H1 (cell line): ENCODE data around the gene CYLD. TPM values are rescaled to one million over a fixed set of nuclear protein-coding genes. Genes with fewer than 3 reads are reported as not detected.

Experiments used
- CTCF ChIA-PET: fragments of 300-600 bp; sonication (Branson Sonifier 250); formaldehyde crosslinking; loops from one replicate; lab custom pipeline; 2021; ENCODE audit not compliant: partially characterized antibody; lab: Charles Lee
- POLR2A ChIA-PET: fragments of 300-600 bp; sonication (Branson Sonifier 250); formaldehyde crosslinking; loops from one replicate; lab custom pipeline; 2021; ENCODE audit warnings: inconsistent platforms; ENCODE audit not compliant: partially characterized antibody; lab: Charles Lee
- DNase-seq, 2 experiments: peaks; one replicate each; pipeline versions ENCODE4 v3.0.0 to v3.0.0-alpha.2; 2010 to 2022; ENCODE audit warnings: low spot score in 2 of 2, low read depth in 1 of 2, mixed read lengths in 1 of 2
- FAIRE-seq: peaks from 2 replicates; lab custom pipeline; 2011; peaks lifted over from hg19 to GRCh38; lab: Jason Lieb, UNC
- H2AFZ ChIP-seq: 2 replicates; pipeline ENCODE4 v1.8.1; 2012; ENCODE audit warnings: low read length, inconsistent platforms
- H2AK5ac ChIP-seq: 2 replicates; pipeline ENCODE4 v1.6.1; 2013; ENCODE audit warnings: low read depth, low read length
- H2BK120ac ChIP-seq: replicated peaks from 2 replicates; pipeline ENCODE3; 2013; ENCODE audit warnings: low read depth, low read length, inconsistent platforms
- H2BK12ac ChIP-seq: 2 replicates; pipeline ENCODE4 v1.6.1; 2013; ENCODE audit warnings: low read depth, low read length
- H2BK15ac ChIP-seq: 2 replicates; pipeline ENCODE4 v1.6.1; 2013; ENCODE audit warnings: low read length
- H2BK20ac ChIP-seq: 2 replicates; pipeline ENCODE4 v1.6.1; 2013; ENCODE audit warnings: low read length
- H2BK5ac ChIP-seq: 2 replicates; pipeline ENCODE4 v1.6.1; 2013; ENCODE audit warnings: low read depth, low read length
- H3K14ac ChIP-seq: 2 replicates; pipeline ENCODE4 v1.6.1; 2013; ENCODE audit warnings: inconsistent platforms; ENCODE audit not compliant: insufficient read length
- H3K18ac ChIP-seq: 2 replicates; pipeline ENCODE4 v1.6.1; 2013; ENCODE audit warnings: low read length; ENCODE audit errors: extremely low read depth
- H3K23ac ChIP-seq: 2 replicates; pipeline ENCODE4 v1.6.1; 2013; ENCODE audit warnings: inconsistent platforms; ENCODE audit not compliant: insufficient read length
- H3K23me2 ChIP-seq: 2 replicates; pipeline ENCODE4 v1.6.1; 2013; ENCODE audit warnings: low read depth, low read length
- H3K27ac ChIP-seq: 2 replicates; pipeline ENCODE4 v1.6.1; 2011; ENCODE audit warnings: low read depth, low read length, inconsistent platforms
- H3K27me3 ChIP-seq, 4 experiments: replicated peaks in 1 of 4; 1 replicate in 1 of 4; 2 replicates in 3 of 4; pipeline versions ENCODE4 v1.6.1 to v1.8.1; 2011 to 2013; ENCODE audit warnings: low read length in 3 of 4, mild to moderate bottlenecking in 3 of 4, inconsistent platforms in 2 of 4, mixed read lengths in 2 of 4, moderate library complexity in 1 of 4; ENCODE audit not compliant: control insufficient read depth in 3 of 4, insufficient read depth in 3 of 4; ENCODE audit errors: extremely low read depth in 1 of 4
- H3K36me3 ChIP-seq, 4 experiments: 2 replicates each; pipeline versions ENCODE4 v1.6.1 to v1.8.1; 2011 to 2013; ENCODE audit warnings: mild to moderate bottlenecking in 4 of 4, low read length in 3 of 4, moderate library complexity in 2 of 4, control low read depth in 1 of 4, inconsistent platforms in 1 of 4; ENCODE audit not compliant: insufficient read depth in 4 of 4, control insufficient read depth in 2 of 4
- H3K4ac ChIP-seq: replicated peaks from 2 replicates; pipeline ENCODE3; 2013; ENCODE audit warnings: low read length, low read depth, mixed read lengths, inconsistent platforms; ENCODE audit not compliant: insufficient read length
- H3K4me1 ChIP-seq, 4 experiments: replicated peaks in 1 of 4; 1 replicate in 1 of 4; 2 replicates in 3 of 4; pipeline versions ENCODE4 v1.6.1 to v1.8.1; 2011 to 2013; ENCODE audit warnings: low read length in 3 of 4, inconsistent platforms in 2 of 4, mixed read lengths in 1 of 4; ENCODE audit not compliant: insufficient read depth in 4 of 4, control insufficient read depth in 3 of 4
- H3K4me2 ChIP-seq, 2 experiments: 2 replicates each; pipeline versions ENCODE4 v1.6.1 to v1.8.1; 2011 to 2013; ENCODE audit warnings: low read depth in 2 of 2, low read length in 2 of 2, control low read depth in 1 of 2, inconsistent platforms in 1 of 2, mild to moderate bottlenecking in 1 of 2; ENCODE audit not compliant: insufficient read depth in 1 of 2
- H3K4me3 ChIP-seq, 4 experiments: fragments of 200-600, 300-600 bp in 1 of 4; sonication (generic), shearing (Covaris generic), sonication (Bioruptor Twin) in 1 of 4; 2 replicates each; pipeline versions ENCODE4 v1.5.1 to v1.8.1; 2011 to 2016; ENCODE audit warnings: low read length in 4 of 4, low read depth in 3 of 4, control low read depth in 2 of 4, inconsistent platforms in 2 of 4, mild to moderate bottlenecking in 2 of 4, mixed read lengths in 1 of 4, moderate library complexity in 1 of 4; ENCODE audit not compliant: insufficient read depth in 2 of 4; ENCODE audit errors: extremely low read depth in 1 of 4
- H3K56ac ChIP-seq: replicated peaks from 2 replicates; pipeline ENCODE3; 2013; ENCODE audit warnings: low read depth, mild to moderate bottlenecking, mixed read lengths, low read length, inconsistent platforms; ENCODE audit not compliant: insufficient read length
- H3K79me1 ChIP-seq: 2 replicates; pipeline ENCODE4 v1.6.1; 2013; ENCODE audit warnings: low read depth, low read length, control low read depth
- H3K79me2 ChIP-seq, 2 experiments: 2 replicates each; pipeline versions ENCODE4 v1.6.1 to v1.8.1; 2012 to 2013; ENCODE audit warnings: low read length in 2 of 2, mild to moderate bottlenecking in 2 of 2, inconsistent platforms in 1 of 2; ENCODE audit not compliant: insufficient read depth in 2 of 2, control insufficient read depth in 1 of 2
- H3K9ac ChIP-seq, 4 experiments: replicated peaks in 1 of 4; 1 replicate in 1 of 4; 2 replicates in 3 of 4; pipeline versions ENCODE4 v1.6.1 to v1.8.1; 2011 to 2013; ENCODE audit warnings: low read depth in 3 of 4, low read length in 3 of 4, control low read depth in 2 of 4, mild to moderate bottlenecking in 2 of 4, moderate library complexity in 2 of 4, inconsistent platforms in 1 of 4; ENCODE audit errors: extremely low read depth in 1 of 4
- H3K9me3 ChIP-seq, 2 experiments: 2 replicates each; pipeline versions ENCODE4 v1.6.1 to v1.8.1; 2012 to 2013; ENCODE audit warnings: mild to moderate bottlenecking in 2 of 2, moderate library complexity in 2 of 2, control low read depth in 1 of 2, inconsistent platforms in 1 of 2, low read depth in 1 of 2, low read length in 1 of 2, mixed read lengths in 1 of 2; ENCODE audit not compliant: insufficient read depth in 2 of 2
- H4K20me1 ChIP-seq, 2 experiments: replicated peaks in 1 of 2; 2 replicates each; pipeline versions ENCODE3 to v1.8.1; 2011 to 2013; ENCODE audit warnings: inconsistent platforms in 2 of 2, low read length in 2 of 2, mild to moderate bottlenecking in 1 of 2; ENCODE audit not compliant: insufficient read depth in 2 of 2, control insufficient read depth in 1 of 2
- H4K5ac ChIP-seq: 2 replicates; pipeline ENCODE4 v1.6.1; 2013; ENCODE audit warnings: low read length, low read depth, mixed read lengths, inconsistent platforms; ENCODE audit not compliant: insufficient read length
- H4K8ac ChIP-seq: 2 replicates; pipeline ENCODE4 v1.8.0; 2013; ENCODE audit warnings: mild to moderate bottlenecking, moderate library complexity, low read length, inconsistent platforms; ENCODE audit not compliant: insufficient read depth; ENCODE audit errors: extremely low read depth
- H4K91ac ChIP-seq: replicated peaks from 2 replicates; pipeline ENCODE3; 2013; ENCODE audit warnings: low read length, mixed read lengths, inconsistent platforms; ENCODE audit not compliant: insufficient read length
- CHD1 ChIP-seq: IDR thresholded peaks from 2 replicates; pipeline ENCODE4 v1.6.1; 2012; ENCODE audit warnings: low read depth, low read length, improper control_type of control experiment
- CTCF ChIP-seq, 3 experiments: IDR thresholded peaks; 1 replicate in 2 of 3; 2 replicates in 1 of 3; pipeline versions ENCODE4 v1.5.1 to v1.6.1; 2011; ENCODE audit warnings: low read length in 3 of 3, mild to moderate bottlenecking in 3 of 3, inconsistent platforms in 2 of 3, low read depth in 1 of 3, moderate library complexity in 1 of 3; ENCODE audit not compliant: insufficient read depth in 1 of 3; ENCODE audit errors: control extremely low read depth in 1 of 3
- E2F6 ChIP-seq: IDR thresholded peaks from 2 replicates; pipeline ENCODE4 v1.6.1; 2012; ENCODE audit warnings: inconsistent platforms
- EZH2 ChIP-seq: fragments of 200-600 bp; sonication (generic); IDR thresholded peaks from 2 replicates; pipeline ENCODE4 v1.7.1; 2012; ENCODE audit warnings: low read depth, mild to moderate bottlenecking, moderate library complexity, low read length, inconsistent platforms; ENCODE audit not compliant: severe bottlenecking
- POU5F1 ChIP-seq: IDR thresholded peaks from 2 replicates; pipeline ENCODE4 v1.6.1; 2011; ENCODE audit warnings: low read depth, mild to moderate bottlenecking, low read length, moderate library complexity
- RAD21 ChIP-seq, 2 experiments: IDR thresholded peaks in 1 of 2; conservative IDR thresholded peaks in 1 of 2; 2 replicates each; pipeline ENCODE4 v1.6.1; 2011; ENCODE audit warnings: low read depth in 2 of 2, low read length in 2 of 2, improper control_type of control experiment in 1 of 2, inconsistent platforms in 1 of 2, mild to moderate bottlenecking in 1 of 2, moderate library complexity in 1 of 2
- SIX5 ChIP-seq: IDR thresholded peaks from 2 replicates; pipeline ENCODE4 v1.6.1; 2011; ENCODE audit warnings: mild to moderate bottlenecking, low read depth, low read length
- WGBS, 2 experiments: shearing (Covaris generic) in 1 of 2; methylation state at CpG; one replicate each; pipeline versions ENCODE4 v1.1.6 to v1.1.7; 2013 to 2015; ENCODE audit warnings: low lambda C conversion rate in 2 of 2, mixed read lengths in 2 of 2, inconsistent platforms in 1 of 2, low coverage in 1 of 2, missing lambda C conversion rate in 1 of 2; ENCODE audit not compliant: insufficient replicate concordance in 2 of 2, insufficient coverage in 1 of 2, insufficient read length in 1 of 2; ENCODE audit errors: extremely low coverage in 1 of 2, missing lambda C conversion rate in 1 of 2; 5-methylcytosine and 5-hydroxymethylcytosine counted together
- polyA plus RNA-seq, 7 experiments: library from polyadenylated mRNA; depleted of rRNA in 3 of 7; stranded (reverse) in 5 of 7; unstranded in 2 of 7; fragments of >200 nt in 5 of 7; fragments of 200-250 nt in 2 of 7; gene quantifications; 1 replicate in 5 of 7; 2 replicates in 1 of 7; 4 replicates in 1 of 7; pipeline versions ENCODE4 v1.2.1 to v1.2.3, GENCODE V29; 2011 to 2013; ENCODE audit warnings: missing spikeins in 2 of 7, mixed read lengths in 2 of 7
- total RNA-seq: library from RNA; stranded (reverse); fragmentation: NEBNext Ultra II Directional; extraction: Animal tissue kit (Norgen Biotek cat#: 25700); gene quantifications from 2 replicates; pipeline ENCODE4 v1.2.1, GENCODE V29; 2021

CYLD gene
- total and polyA plus RNA-seq, 2 of the 8 experiments (the other 6 are each of a cell fraction or from before 2014, with no cell fraction given) = 3.7 to 18.8 TPM

- H3K23ac ChIP-seq = no peak overlapping the region
- H4K91ac ChIP-seq = no peak overlapping the region
- no peak overlapping the region for H3K56ac ChIP-seq
- H4K5ac ChIP-seq = no peak overlapping the region
- no peak for TF ChIP-seq EZH2
- no peak for TF ChIP-seq POU5F1
- TF ChIP-seq E2F6 = no peak
- peak; percentile 27 to 37; a peak in 2 of 4 replicates for TF ChIP-seq RAD21 (IDR thresholded peaks at IDR 0.05 in 1 of 2, conservative IDR thresholded peaks at IDR 0.05 in 1 of 2; ENCODE audit: low read depth in 2 of 2, low read length in 2 of 2)
- TF ChIP-seq CTCF (IDR thresholded peaks at IDR 0.05; ENCODE audit: control extremely low read depth in 1 of 3, insufficient read depth in 1 of 3, low read depth in 1 of 3, low read length in 3 of 3) = peak; percentile 24 to 41 (median 30); a peak in 3 of 4 replicates
- no peak for TF ChIP-seq SIX5
- TF ChIP-seq CHD1 = no peak
- no peaks in the 10 kb centered on the region for H3K23me2 ChIP-seq
- no peak overlapping the region for H2AFZ ChIP-seq
- peak in 1 of 2 experiments; percentile 28 for DNase-seq
- H4K8ac ChIP-seq = no peak overlapping the region
- no peak overlapping the region for H3K14ac ChIP-seq
- no peak overlapping the region for H3K27ac ChIP-seq
- H4K20me1 ChIP-seq = no peaks in the 10 kb centered on the region
- ChIA-PET CTCF (interaction anchor here (0.9 to 2.4 kb wide), 4 partner anchors 9 to 16 kb away, joined by 3 to 11 read pairs (median 6); no protein-coding TSS in a partner anchor), POLR2A (no interaction called here)
- 92% methylated on average over 6 of the region's 6 CpGs; no CpG with 5 or more reads in 1 of the 2 experiments for WGBS, 2 experiments
- H3K79me2 ChIP-seq = no peaks in the 10 kb centered on the region
- no peak overlapping the region for H3K4me2 ChIP-seq
- no peak overlapping the region for H2BK5ac ChIP-seq
- H2BK12ac ChIP-seq = no peak overlapping the region
- H2BK20ac ChIP-seq = no peak overlapping the region
- no peak for FAIRE-seq
- H3K79me1 ChIP-seq = no peaks in the 10 kb centered on the region
- H3K4ac ChIP-seq = no peak overlapping the region
- H3K36me3 ChIP-seq = no peaks in the 10 kb centered on the region
- H3K9me3 ChIP-seq = no peaks in the 10 kb centered on the region
- no peaks in the 10 kb centered on the region for H3K27me3 ChIP-seq
- H3K18ac ChIP-seq = no peak overlapping the region
- H3K4me1 ChIP-seq = no peaks in the 10 kb centered on the region
- no peak overlapping the region for H2AK5ac ChIP-seq
- no peak overlapping the region for H3K9ac ChIP-seq
- no peak overlapping the region for H2BK15ac ChIP-seq
- no peak overlapping the region for H2BK120ac ChIP-seq
- H3K4me3 ChIP-seq = no peak overlapping the region
These were observed 79.7 kb downstream of the CYLD start for GRCh38 chr16:50821586-50821985.
